K562 (cell line): Measurements from ENCODE around the gene MAP4K1. TPM values are rescaled to one million over a fixed set of nuclear protein-coding genes. Genes with fewer than 3 reads are reported as not detected.

Experiments used
- ATAC-seq: fragments of 200-7000 bp; cut with Tn5 transposase; 3 replicates; pipeline ENCODE4 v1.9.1; 2020; ENCODE audit warnings: moderate library complexity
- BruUV-seq: library from RNA; stranded (reverse); fragments of 400-500 nt; replicated peaks from 2 replicates; lab custom pipeline; 2021; lab: Mats Ljungman, UMichigan
- CTCF ChIA-PET: fragments of 300-600 bp; formaldehyde crosslinking; extraction: SDS; loops from one replicate; lab custom pipeline; 2021; ENCODE audit warnings: low intra/inter-chr PET ratio; lab: Yijun Ruan, JAX
- POLR2A ChIA-PET: fragments of 300-600, 350-650 bp; sonication (Branson Sonifier 250); formaldehyde crosslinking; extraction: SDS; loops from one replicate; lab custom pipeline; 2021; ENCODE audit warnings: antibody characterized with exemption, inconsistent platforms; lab: Yijun Ruan, JAX
- DNase-seq, 4 experiments: peaks; one replicate each; pipeline versions ENCODE4 v3.0.0 to v3.0.0-alpha.2; 2011 to 2018; ENCODE audit warnings: low spot score in 3 of 4, mixed read lengths in 3 of 4; ENCODE audit errors: extremely low read depth in 1 of 4
- FAIRE-seq: peaks from 2 replicates; lab custom pipeline; 2011; peaks lifted over from hg19 to GRCh38; lab: Jason Lieb, UNC
- H2AFZ ChIP-seq: 2 replicates; pipeline ENCODE4 v1.6.0; 2011; ENCODE audit warnings: low read depth, low read length, control low read depth, inconsistent platforms
- H3K27ac ChIP-seq: fragments of 200-600 bp; 3 replicates; pipeline ENCODE4 v1.8.0; 2011; ENCODE audit warnings: low read depth, mild to moderate bottlenecking, control low read depth, inconsistent platforms, low read length, moderate library complexity, mixed read lengths; ENCODE audit errors: extremely low read depth
- H3K27me3 ChIP-seq, 2 experiments: fragments of 300-600 bp in 1 of 2; 2 replicates in 1 of 2; 3 replicates in 1 of 2; pipeline versions ENCODE4 v1.6.0 to v1.8.0; 2011; ENCODE audit warnings: inconsistent platforms in 2 of 2, low read length in 2 of 2, mild to moderate bottlenecking in 1 of 2, mixed read lengths in 1 of 2, moderate library complexity in 1 of 2; ENCODE audit not compliant: control insufficient read depth in 2 of 2, insufficient read depth in 2 of 2
- H3K36me3 ChIP-seq: fragments of 300-600 bp; 3 replicates; pipeline ENCODE4 v1.8.0; 2011; ENCODE audit warnings: mild to moderate bottlenecking, low read length, inconsistent platforms; ENCODE audit not compliant: control insufficient read depth, insufficient read depth
- H3K4me1 ChIP-seq, 2 experiments: fragments of 200-600 bp in 1 of 2; replicated peaks in 1 of 2; 2 replicates in 1 of 2; 3 replicates in 1 of 2; pipeline versions ENCODE4 v1.5.1 to v1.8.0; 2011; ENCODE audit warnings: inconsistent platforms in 2 of 2, low read length in 2 of 2, mild to moderate bottlenecking in 1 of 2, mixed read lengths in 1 of 2, moderate library complexity in 1 of 2; ENCODE audit not compliant: control insufficient read depth in 2 of 2, insufficient read depth in 2 of 2
- H3K4me2 ChIP-seq: 2 replicates; pipeline ENCODE4 v1.6.1; 2011; ENCODE audit warnings: low read length, control low read depth, inconsistent platforms, mixed read lengths; ENCODE audit not compliant: insufficient read depth
- H3K4me3 ChIP-seq: fragments of 200-600 bp; sonication (generic), shearing (Covaris generic); 2 replicates; pipeline ENCODE4 v1.5.1; 2016; ENCODE audit warnings: control low read depth, inconsistent platforms
- H3K79me2 ChIP-seq: fragments of 200-600 bp; 3 replicates; pipeline ENCODE4 v1.8.0; 2011; ENCODE audit warnings: low read length, inconsistent platforms; ENCODE audit not compliant: control insufficient read depth, insufficient read depth
- H3K9ac ChIP-seq, 2 experiments: 2 replicates each; pipeline versions ENCODE4 v1.6.0 to v1.6.1; 2011; ENCODE audit warnings: low read depth in 2 of 2, low read length in 2 of 2, control low read depth in 1 of 2, inconsistent platforms in 1 of 2, mild to moderate bottlenecking in 1 of 2, mixed read lengths in 1 of 2; ENCODE audit not compliant: insufficient read depth in 1 of 2
- H3K9me1 ChIP-seq: one replicate; pipeline ENCODE4 v1.6.0; 2011; ENCODE audit warnings: inconsistent platforms, mild to moderate bottlenecking, low read length, moderate library complexity; ENCODE audit not compliant: control insufficient read depth, insufficient read depth
- H3K9me3 ChIP-seq: replicated peaks from 2 replicates; pipeline ENCODE4 v1.5.1; 2011; ENCODE audit warnings: low read depth, low read length, inconsistent platforms; ENCODE audit not compliant: control insufficient read depth, insufficient read depth
- H4K20me1 ChIP-seq: replicated peaks from 2 replicates; pipeline ENCODE4 v1.6.1; 2011; ENCODE audit warnings: low read length, inconsistent platforms, mixed read lengths; ENCODE audit not compliant: control insufficient read depth, insufficient read depth
- BRD4 ChIP-seq: fragments of 200-600 bp; sonication (generic); IDR thresholded peaks from 2 replicates; pipeline ENCODE4 v1.6.1; 2017; ENCODE audit warnings: inconsistent platforms
- CBFA2T3 ChIP-seq: fragments of 450-650 bp; IDR thresholded peaks from 2 replicates; pipeline ENCODE4 v1.6.1; 2017
- HDAC8 ChIP-seq: fragments of 450-650 bp; IDR thresholded peaks from 2 replicates; pipeline ENCODE4 v1.6.1; 2016; ENCODE audit warnings: mild to moderate bottlenecking, missing genetic modification characterization, moderate library complexity, missing compliant biosample characterization
- MCM3 ChIP-seq: fragments of 450-650 bp; IDR thresholded peaks from 2 replicates; pipeline ENCODE4 v1.6.1; 2016
- NONO ChIP-seq, 2 experiments: fragments of 200-400 bp in 1 of 2; fragments of 450-650 bp in 1 of 2; formaldehyde crosslinking in 1 of 2; IDR thresholded peaks; 2 replicates each; pipeline ENCODE4 v1.6.1; 2017; ENCODE audit warnings: low read depth in 2 of 2, mild to moderate bottlenecking in 2 of 2, moderate library complexity in 2 of 2, low read length in 1 of 2
- RBM39 ChIP-seq: fragments of 200-400 bp; formaldehyde crosslinking; optimal IDR thresholded peaks from 2 replicates; pipeline ENCODE3; 2018; ENCODE audit warnings: low read depth, low read length
- ZC3H8 ChIP-seq: fragments of 450-650 bp; IDR thresholded peaks from 2 replicates; pipeline ENCODE4 v1.6.1; 2017
- ZKSCAN8 ChIP-seq: fragments of 200-800 bp; sonication (Bioruptor generic); IDR thresholded peaks from 2 replicates; pipeline ENCODE4 v1.6.1; 2016; ENCODE audit warnings: missing genetic modification characterization, missing compliant biosample characterization
- ZNF124 ChIP-seq: sonication (generic); formaldehyde crosslinking; IDR thresholded peaks from 2 replicates; pipeline ENCODE4 v1.8.1; 2022; ENCODE audit warnings: missing genetic modification reagents
- ZNF23 ChIP-seq: fragments of 250-450 bp; sonication (Bioruptor Pico); IDR thresholded peaks from 2 replicates; pipeline ENCODE4 v1.4.0; 2020; ENCODE audit warnings: mild to moderate bottlenecking
- ZNF24 ChIP-seq: fragments of 450-650 bp; IDR thresholded peaks from 2 replicates; pipeline ENCODE4 v1.6.1; 2016
- ZNF766 ChIP-seq: fragments of 200-800 bp; sonication (Bioruptor generic); conservative IDR thresholded peaks from 2 replicates; pipeline ENCODE4 v1.6.1; 2016; ENCODE audit warnings: missing genetic modification characterization, missing compliant biosample characterization
- WGBS: fragments of 100-300 bp; shearing (Covaris generic); methylation state at CpG from one replicate; pipeline ENCODE4 v1.1.6; 2016; ENCODE audit warnings: low coverage, mixed read lengths; ENCODE audit not compliant: insufficient coverage; ENCODE audit errors: missing lambda C conversion rate; 5-methylcytosine and 5-hydroxymethylcytosine counted together
- in situ Hi-C: fragments of 300-500 bp; cut with MboI; formaldehyde crosslinking; loops from 4 replicates; pipeline ENCODE4 v1.15.0; 2018; ENCODE audit warnings: inconsistent platforms, mixed read lengths
- intact Hi-C: fragments of 100-400 bp; cut with micrococcal nuclease; formaldehyde crosslinking; loops from 2 replicates; pipeline ENCODE4 v1.14.2; 2022
- polyA plus RNA-seq, 8 experiments: library from polyadenylated mRNA; depleted of rRNA in 4 of 8; stranded (reverse) in 5 of 8; unstranded in 3 of 8; fragments of >200 nt; fragmentation: Nextera tagmentation in 2 of 8; fragmentation: Illumina TruSeq in 1 of 8; extraction: Ambion mirVana in 2 of 8; extraction: Trizol in 1 of 8; gene quantifications; 2 replicates each; pipeline versions ENCODE4 v1.2.1 to v1.2.3, GENCODE V29; 2011 to 2014; ENCODE audit warnings: inconsistent platforms in 1 of 8, missing spikeins in 1 of 8
- total RNA-seq, 7 experiments: library from RNA; depleted of rRNA in 6 of 7; stranded (reverse); fragments of >200 nt in 6 of 7; fragmentation: Illumina TruSeq in 2 of 7; extraction: Trizol in 2 of 7; gene quantifications; 2 replicates each; pipeline versions ENCODE4 v1.2.1 to v1.2.3, GENCODE V29; 2011 to 2021; ENCODE audit warnings: low replicate concordance in 1 of 7
- TF ChIP-seq, protein P1 (sequence below): fragments of 250-450 bp; sonication (Bioruptor Pico); IDR thresholded peaks from 2 replicates; pipeline ENCODE4 v1.4.0; 2020; ENCODE audit warnings: borderline replicate concordance
- TF ChIP-seq, protein P2 (sequence below): fragments of 250-450 bp; sonication (Bioruptor Pico); IDR thresholded peaks from 2 replicates; pipeline ENCODE4 v1.4.0; 2020; ENCODE audit warnings: mild to moderate bottlenecking, moderate library complexity
- TF ChIP-seq, protein P3 (sequence below): IDR thresholded peaks from 2 replicates; pipeline ENCODE4 v1.6.1; 2012; ENCODE audit warnings: low read depth, low read length, improper control_type of control experiment, borderline replicate concordance
- TF ChIP-seq, protein P4 (sequence below): fragments of 450-650 bp; IDR thresholded peaks from 2 replicates; pipeline ENCODE4 v1.7.0; 2016; ENCODE audit warnings: borderline replicate concordance

Gene MAP4K1
- total and polyA plus RNA-seq, 9 of the 15 experiments (the other 6 are each of a cell fraction or from before 2014, with no cell fraction given) = 0.14 to 3.2 (median 0.73) TPM; not detected in 1

DNA sequence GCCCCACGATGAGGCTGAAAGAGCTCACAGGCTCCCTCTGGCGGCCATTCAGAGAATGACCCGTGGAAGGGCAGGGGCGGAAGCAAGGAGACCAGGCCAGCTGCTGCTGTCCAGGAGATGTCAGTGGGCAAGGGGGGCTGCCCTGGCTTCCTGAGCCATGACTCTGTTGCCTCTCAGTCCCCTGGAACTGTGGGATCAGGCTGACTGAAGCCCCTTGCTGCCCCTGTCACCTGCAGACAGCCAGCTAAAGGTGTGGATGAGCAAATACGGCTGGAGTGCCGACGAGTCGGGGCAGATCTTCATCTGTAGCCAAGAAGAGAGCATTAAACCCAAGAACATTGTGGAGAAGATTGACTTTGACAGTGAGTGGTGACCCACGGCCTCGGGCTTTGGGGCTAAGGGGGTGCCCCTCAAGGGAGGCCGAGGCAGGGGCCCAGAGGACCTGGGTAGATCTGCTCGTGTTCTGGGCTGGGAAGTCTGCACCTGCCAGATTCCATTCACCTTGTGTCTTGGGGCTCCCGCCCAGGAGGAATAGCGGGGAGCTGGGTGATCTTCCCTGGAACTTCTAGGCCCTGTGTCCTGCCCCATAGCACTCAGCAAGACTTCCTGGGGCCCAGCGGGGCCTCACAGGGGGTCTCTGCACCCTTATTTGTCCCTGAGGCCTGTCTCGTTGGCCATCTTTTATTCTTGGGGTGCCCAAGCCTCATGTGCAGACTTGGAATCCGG, 17.2 kb upstream of the MAP4K1 start:
- BruUV-seq = no TSS peak
- DNase-seq = peak; percentile 74 to 82 (median 76)
- Histone ChIP-seq H3K79me2 (peaks cover under 1% of the 10 kb centered on the region; the same call in 1 of the 3 replicates), H3K4me1 (peaks cover 14 to 37% of the 10 kb centered on the region in 2 experiments; a peak in 4 of 5 replicates), H3K4me2 (no peak overlapping the region), H3K36me3 (peaks cover 69% of the 10 kb centered on the region), H4K20me1 (no peaks in the 10 kb centered on the region), H3K27me3 (no peaks in the 10 kb centered on the region), H2AFZ (no peak overlapping the region), H3K4me3 (no peak overlapping the region), H3K9me3 (no peaks in the 10 kb centered on the region), H3K9me1 (no peaks in the 10 kb centered on the region), H3K27ac (no peak overlapping the region), H3K9ac (peak overlapping the region in 1 of 2 experiments; percentile 49; a peak in 1 of 4 replicates)
- ChIA-PET POLR2A (interaction anchor here (0.5 to 2.1 kb wide), 9 partner anchors 10 to 251 kb away, joined by 3 to 13 read pairs (median 4); partner anchors contain the start of genes ACTN4 and EIF3K), CTCF (interaction anchor here (0.7 to 1.9 kb wide), 8 partner anchors 48 to 733 kb away, joined by 3 to 12 read pairs (median 4); partner anchors contain the start of gene FAM98C)
- FAIRE-seq = peak; percentile 11
- peak; percentile 62 for ATAC-seq
- intact Hi-C loops = loop anchor here (5.0 to 10.0 kb wide), 2 partner anchors 42 to 120 kb away; no protein-coding TSS in a partner anchor
- in situ Hi-C loops = loop anchor here (5.0 kb wide), 1 partner anchor 233 kb away; the partner anchor contains the start of gene FAM98C
- 74% methylated on average over 17 of the region's 17 CpGs for WGBS
- TF ChIP-seq, protein P1, sequence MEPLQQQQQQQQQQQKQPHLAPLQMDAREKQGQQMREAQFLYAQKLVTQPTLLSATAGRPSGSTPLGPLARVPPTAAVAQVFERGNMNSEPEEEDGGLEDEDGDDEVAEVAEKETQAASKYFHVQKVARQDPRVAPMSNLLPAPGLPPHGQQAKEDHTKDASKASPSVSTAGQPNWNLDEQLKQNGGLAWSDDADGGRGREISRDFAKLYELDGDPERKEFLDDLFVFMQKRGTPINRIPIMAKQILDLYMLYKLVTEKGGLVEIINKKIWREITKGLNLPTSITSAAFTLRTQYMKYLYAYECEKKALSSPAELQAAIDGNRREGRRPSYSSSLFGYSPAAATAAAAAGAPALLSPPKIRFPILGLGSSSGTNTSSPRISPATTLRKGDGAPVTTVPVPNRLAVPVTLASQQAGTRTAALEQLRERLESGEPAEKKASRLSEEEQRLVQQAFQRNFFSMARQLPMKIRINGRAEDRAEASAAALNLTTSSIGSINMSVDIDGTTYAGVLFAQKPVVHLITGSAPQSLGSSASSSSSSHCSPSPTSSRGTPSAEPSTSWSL (CRISPR knock-in tag) = no peak
- TF ChIP-seq HDAC8 (tag) (no peak), ZKSCAN8 (CRISPR knock-in tag) (no peak), NONO (IDR thresholded peaks at IDR 0.05; ENCODE audit: low read depth in 2 of 2, low read length in 1 of 2) (no peak), ZNF766 (no peak), BRD4 (no peak), CBFA2T3 (no peak), ZNF124 (CRISPR knock-in tag) (0 out of 2 replicates have a peak, but pooled peaks have one; percentile 52), ZNF24 (no peak), RBM39 (no peak), ZC3H8 (no peak), ZNF23 (CRISPR knock-in tag) (no peak), MCM3 (no peak)
- TF ChIP-seq, protein P2, sequence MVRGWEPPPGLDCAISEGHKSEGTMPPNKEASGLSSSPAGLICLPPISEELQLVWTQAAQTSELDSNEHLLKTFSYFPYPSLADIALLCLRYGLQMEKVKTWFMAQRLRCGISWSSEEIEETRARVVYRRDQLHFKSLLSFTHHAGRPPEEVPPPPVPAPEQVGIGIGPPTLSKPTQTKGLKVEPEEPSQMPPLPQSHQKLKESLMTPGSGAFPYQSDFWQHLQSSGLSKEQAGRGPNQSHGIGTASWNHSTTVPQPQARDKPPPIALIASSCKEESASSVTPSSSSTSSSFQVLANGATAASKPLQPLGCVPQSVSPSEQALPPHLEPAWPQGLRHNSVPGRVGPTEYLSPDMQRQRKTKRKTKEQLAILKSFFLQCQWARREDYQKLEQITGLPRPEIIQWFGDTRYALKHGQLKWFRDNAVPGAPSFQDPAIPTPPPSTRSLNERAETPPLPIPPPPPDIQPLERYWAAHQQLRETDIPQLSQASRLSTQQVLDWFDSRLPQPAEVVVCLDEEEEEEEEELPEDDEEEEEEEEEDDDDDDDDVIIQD (CRISPR knock-in tag) = no peak
- TF ChIP-seq, protein P3, sequence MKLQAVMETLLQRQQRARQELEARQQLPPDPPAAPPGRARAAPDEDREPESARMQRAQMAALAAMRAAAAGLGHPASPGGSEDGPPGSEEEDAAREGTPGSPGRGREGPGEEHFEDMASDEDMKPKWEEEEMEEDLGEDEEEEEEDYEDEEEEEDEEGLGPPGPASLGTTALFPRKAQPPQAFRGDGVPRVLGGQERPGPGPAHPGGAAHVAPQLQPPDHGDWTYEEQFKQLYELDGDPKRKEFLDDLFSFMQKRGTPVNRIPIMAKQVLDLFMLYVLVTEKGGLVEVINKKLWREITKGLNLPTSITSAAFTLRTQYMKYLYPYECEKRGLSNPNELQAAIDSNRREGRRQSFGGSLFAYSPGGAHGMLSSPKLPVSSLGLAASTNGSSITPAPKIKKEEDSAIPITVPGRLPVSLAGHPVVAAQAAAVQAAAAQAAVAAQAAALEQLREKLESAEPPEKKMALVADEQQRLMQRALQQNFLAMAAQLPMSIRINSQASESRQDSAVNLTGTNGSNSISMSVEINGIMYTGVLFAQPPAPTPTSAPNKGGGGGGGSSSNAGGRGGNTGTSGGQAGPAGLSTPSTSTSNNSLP = no peak
- TF ChIP-seq, protein P4, sequence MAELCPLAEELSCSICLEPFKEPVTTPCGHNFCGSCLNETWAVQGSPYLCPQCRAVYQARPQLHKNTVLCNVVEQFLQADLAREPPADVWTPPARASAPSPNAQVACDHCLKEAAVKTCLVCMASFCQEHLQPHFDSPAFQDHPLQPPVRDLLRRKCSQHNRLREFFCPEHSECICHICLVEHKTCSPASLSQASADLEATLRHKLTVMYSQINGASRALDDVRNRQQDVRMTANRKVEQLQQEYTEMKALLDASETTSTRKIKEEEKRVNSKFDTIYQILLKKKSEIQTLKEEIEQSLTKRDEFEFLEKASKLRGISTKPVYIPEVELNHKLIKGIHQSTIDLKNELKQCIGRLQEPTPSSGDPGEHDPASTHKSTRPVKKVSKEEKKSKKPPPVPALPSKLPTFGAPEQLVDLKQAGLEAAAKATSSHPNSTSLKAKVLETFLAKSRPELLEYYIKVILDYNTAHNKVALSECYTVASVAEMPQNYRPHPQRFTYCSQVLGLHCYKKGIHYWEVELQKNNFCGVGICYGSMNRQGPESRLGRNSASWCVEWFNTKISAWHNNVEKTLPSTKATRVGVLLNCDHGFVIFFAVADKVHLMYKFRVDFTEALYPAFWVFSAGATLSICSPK = no peak
